ENCODE results near the gene PDGFRB.

DNA sequence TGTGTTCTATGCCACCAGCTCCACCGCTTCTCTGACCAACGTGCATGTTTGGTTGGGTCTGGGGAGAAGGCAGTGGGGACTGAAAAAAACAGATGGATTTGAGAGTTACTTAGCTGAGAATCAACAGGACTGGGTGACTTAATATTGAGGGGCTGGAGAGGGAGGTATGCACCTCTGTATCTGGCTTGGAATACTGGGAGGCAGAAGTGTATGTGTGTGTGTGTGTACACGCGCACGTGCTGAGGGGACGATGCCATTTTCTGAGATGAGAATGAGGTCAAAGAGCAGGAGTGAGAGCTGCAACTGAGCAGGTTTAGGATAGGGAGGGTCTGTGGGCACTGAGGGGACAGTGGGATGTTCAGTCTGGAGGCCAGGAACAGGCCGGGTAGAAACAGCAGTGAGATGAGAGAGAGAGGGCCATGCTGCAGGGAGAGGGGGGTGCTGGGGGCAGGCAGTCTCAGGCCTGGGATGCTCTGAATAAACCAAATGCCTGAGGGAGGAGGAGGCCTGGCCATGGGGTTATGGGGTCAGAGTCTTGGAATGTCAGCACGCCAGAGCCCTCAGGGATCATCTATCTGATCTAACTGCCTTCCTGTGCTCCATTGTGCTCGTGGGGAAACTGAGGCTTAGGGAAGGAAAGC, 14.0 kb downstream of the PDGFRB start:
- no peak for TF ChIP-seq POLR2AphosphoS5 (IDR thresholded peaks at IDR 0.05; ENCODE audit: low read depth, low read length)
- TF ChIP-seq, protein P1, sequence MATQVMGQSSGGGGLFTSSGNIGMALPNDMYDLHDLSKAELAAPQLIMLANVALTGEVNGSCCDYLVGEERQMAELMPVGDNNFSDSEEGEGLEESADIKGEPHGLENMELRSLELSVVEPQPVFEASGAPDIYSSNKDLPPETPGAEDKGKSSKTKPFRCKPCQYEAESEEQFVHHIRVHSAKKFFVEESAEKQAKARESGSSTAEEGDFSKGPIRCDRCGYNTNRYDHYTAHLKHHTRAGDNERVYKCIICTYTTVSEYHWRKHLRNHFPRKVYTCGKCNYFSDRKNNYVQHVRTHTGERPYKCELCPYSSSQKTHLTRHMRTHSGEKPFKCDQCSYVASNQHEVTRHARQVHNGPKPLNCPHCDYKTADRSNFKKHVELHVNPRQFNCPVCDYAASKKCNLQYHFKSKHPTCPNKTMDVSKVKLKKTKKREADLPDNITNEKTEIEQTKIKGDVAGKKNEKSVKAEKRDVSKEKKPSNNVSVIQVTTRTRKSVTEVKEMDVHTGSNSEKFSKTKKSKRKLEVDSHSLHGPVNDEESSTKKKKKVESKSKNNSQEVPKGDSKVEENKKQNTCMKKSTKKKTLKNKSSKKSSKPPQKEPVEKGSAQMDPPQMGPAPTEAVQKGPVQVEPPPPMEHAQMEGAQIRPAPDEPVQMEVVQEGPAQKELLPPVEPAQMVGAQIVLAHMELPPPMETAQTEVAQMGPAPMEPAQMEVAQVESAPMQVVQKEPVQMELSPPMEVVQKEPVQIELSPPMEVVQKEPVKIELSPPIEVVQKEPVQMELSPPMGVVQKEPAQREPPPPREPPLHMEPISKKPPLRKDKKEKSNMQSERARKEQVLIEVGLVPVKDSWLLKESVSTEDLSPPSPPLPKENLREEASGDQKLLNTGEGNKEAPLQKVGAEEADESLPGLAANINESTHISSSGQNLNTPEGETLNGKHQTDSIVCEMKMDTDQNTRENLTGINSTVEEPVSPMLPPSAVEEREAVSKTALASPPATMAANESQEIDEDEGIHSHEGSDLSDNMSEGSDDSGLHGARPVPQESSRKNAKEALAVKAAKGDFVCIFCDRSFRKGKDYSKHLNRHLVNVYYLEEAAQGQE (IDR thresholded peaks at IDR 0.05; ENCODE audit: insufficient read depth in 1 of 2, low read depth in 2 of 2, low read length in 1 of 2) = no peak
